Natural killer cell (primary cell): ENCODE data around the gene GALNTL6. TPM values are rescaled to one million over a fixed set of nuclear protein-coding genes. Genes with fewer than 3 reads are reported as not detected.

Source experiments
- ATAC-seq, 3 donors: fragments of 150-1000 bp in 2 of 3; fragments of 200-7000 bp in 1 of 3; cut with Tn5 transposase; 1 replicate in 1 of 3; 2 replicates in 2 of 3; pipeline ENCODE4 v1.10.0; 2021; ENCODE audit warnings: mild to moderate bottlenecking in 2 of 3, moderate library complexity in 2 of 3
- DNase-seq, 2 donors: peaks; one replicate each; pipeline versions ENCODE4 v3.0.0 to v3.0.0-alpha.2; 2013 to 2021; ENCODE audit warnings: mixed read lengths in 1 of 2
- H3K27ac ChIP-seq: one replicate; pipeline ENCODE4 v1.5.1; 2013; ENCODE audit warnings: mild to moderate bottlenecking, low read length
- H3K27me3 ChIP-seq: one replicate; pipeline ENCODE4 v1.6.1; 2013; ENCODE audit warnings: low read length; ENCODE audit not compliant: control insufficient read depth, insufficient read depth
- H3K36me3 ChIP-seq: one replicate; pipeline ENCODE4 v1.6.1; 2013; ENCODE audit warnings: low read length; ENCODE audit not compliant: control insufficient read depth, insufficient read depth
- H3K4me1 ChIP-seq: one replicate; pipeline ENCODE4 v1.6.1; 2013; ENCODE audit warnings: low read length; ENCODE audit not compliant: control insufficient read depth, insufficient read depth
- H3K4me3 ChIP-seq: one replicate; pipeline ENCODE4 v1.5.1; 2013; ENCODE audit warnings: low read length
- H3K9me3 ChIP-seq: one replicate; pipeline ENCODE4 v1.6.1; 2013; ENCODE audit warnings: low read length; ENCODE audit not compliant: control insufficient read depth, insufficient read depth
- H3K27ac Mint-ChIP-seq, 2 donors: one replicate each; pipeline ENCODE4 v1.8.0; 2022; ENCODE audit warnings: mild to moderate bottlenecking in 2 of 2, mixed read lengths in 2 of 2, moderate library complexity in 1 of 2
- H3K27me3 Mint-ChIP-seq, 2 donors: one replicate each; pipeline ENCODE4 v1.8.0; 2022; ENCODE audit warnings: low read depth in 2 of 2, mixed read lengths in 2 of 2
- H3K36me3 Mint-ChIP-seq: one replicate; pipeline ENCODE4 v1.8.0; 2022; ENCODE audit warnings: mixed read lengths
- H3K4me1 Mint-ChIP-seq, 2 donors: one replicate each; pipeline ENCODE4 v1.8.0; 2022; ENCODE audit warnings: mixed read lengths in 2 of 2
- H3K4me3 Mint-ChIP-seq: one replicate; pipeline ENCODE4 v1.8.0; 2022; ENCODE audit warnings: mild to moderate bottlenecking, moderate library complexity, mixed read lengths
- H3K9me3 Mint-ChIP-seq, 2 donors: one replicate each; pipeline ENCODE4 v1.8.0; 2022; ENCODE audit warnings: mixed read lengths in 2 of 2
- WGBS: methylation state at CpG from one replicate; pipeline ENCODE4 v1.1.7; 2013; ENCODE audit warnings: missing lambda C conversion rate; ENCODE audit not compliant: insufficient coverage; 5-methylcytosine and 5-hydroxymethylcytosine counted together
- intact Hi-C: fragments of 100-400 bp; cut with micrococcal nuclease; formaldehyde crosslinking; loops from one replicate; pipeline ENCODE4 v1.14.2; 2022
- total RNA-seq, 4 donors: library from RNA; stranded (reverse); fragments of 120-200 nt in 1 of 4; gene quantifications; one replicate each; pipeline versions ENCODE4 v1.2.3 to v1.2.4, GENCODE V29; 2013 to 2022
- TF ChIP-seq, protein P1 (sequence below): fragments of 200-600 bp; IDR thresholded peaks from one replicate; pipeline ENCODE4 v1.8.0; 2022; ENCODE audit warnings: antibody characterized with exemption

The GALNTL6 gene
- total RNA-seq, 3 donors from 2014 or later (not counting 1 experiment from before 2014, with no cell fraction given), result not detected

DNA sequence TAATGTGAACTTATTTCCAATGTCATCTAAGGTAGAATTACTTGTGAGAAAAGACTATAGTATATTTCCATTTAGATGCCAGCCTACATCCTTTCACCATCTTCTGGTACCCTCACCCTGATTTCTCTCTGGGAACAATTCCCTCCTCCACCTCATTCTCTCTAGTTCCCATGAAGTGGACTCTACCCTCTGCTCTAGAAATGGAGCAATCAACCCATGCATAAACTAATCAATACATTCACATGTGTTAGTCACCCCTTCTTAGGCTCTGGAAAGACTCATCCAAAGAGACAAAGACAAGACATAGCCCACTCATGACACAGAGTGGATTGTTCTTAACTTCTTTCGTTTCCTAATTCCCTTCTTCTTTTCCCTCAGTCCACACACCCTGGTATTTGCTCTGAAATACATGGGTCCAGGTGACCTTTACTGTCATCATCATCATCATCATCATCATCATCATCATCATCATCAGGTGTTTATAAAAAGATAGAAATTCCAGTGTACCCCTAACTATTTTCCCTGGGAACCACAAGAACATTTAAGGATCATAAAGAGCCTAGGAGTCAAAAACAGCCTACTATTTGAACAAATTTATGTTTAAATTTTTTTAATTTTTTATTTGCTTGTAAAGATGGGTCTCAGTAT is 1056.5 kb downstream of the GALNTL6 start:
- no peak overlapping the region for H3K4me3 ChIP-seq
- DNase-seq, result no peak
- 84% methylated on average over 1 of the region's 1 CpG for WGBS
- Mint-ChIP-seq H3K4me3 (no peak overlapping the region), H3K9me3 (peaks cover 3 to 13% of the 10 kb centered on the region in 2 donors), H3K4me1 (no peaks in the 10 kb centered on the region), H3K36me3 (no peaks in the 10 kb centered on the region), H3K27me3 (no peaks in the 10 kb centered on the region), H3K27ac (no peak overlapping the region)
- no peaks in the 10 kb centered on the region for H3K36me3 ChIP-seq
- no peaks in the 10 kb centered on the region for H3K4me1 ChIP-seq
- ATAC-seq, result no peak
- H3K27me3 ChIP-seq, result no peaks in the 10 kb centered on the region
- intact Hi-C loops, result no loop called here
- H3K9me3 ChIP-seq, result no peaks in the 10 kb centered on the region
- no peak overlapping the region for H3K27ac ChIP-seq
- TF ChIP-seq, protein P1, sequence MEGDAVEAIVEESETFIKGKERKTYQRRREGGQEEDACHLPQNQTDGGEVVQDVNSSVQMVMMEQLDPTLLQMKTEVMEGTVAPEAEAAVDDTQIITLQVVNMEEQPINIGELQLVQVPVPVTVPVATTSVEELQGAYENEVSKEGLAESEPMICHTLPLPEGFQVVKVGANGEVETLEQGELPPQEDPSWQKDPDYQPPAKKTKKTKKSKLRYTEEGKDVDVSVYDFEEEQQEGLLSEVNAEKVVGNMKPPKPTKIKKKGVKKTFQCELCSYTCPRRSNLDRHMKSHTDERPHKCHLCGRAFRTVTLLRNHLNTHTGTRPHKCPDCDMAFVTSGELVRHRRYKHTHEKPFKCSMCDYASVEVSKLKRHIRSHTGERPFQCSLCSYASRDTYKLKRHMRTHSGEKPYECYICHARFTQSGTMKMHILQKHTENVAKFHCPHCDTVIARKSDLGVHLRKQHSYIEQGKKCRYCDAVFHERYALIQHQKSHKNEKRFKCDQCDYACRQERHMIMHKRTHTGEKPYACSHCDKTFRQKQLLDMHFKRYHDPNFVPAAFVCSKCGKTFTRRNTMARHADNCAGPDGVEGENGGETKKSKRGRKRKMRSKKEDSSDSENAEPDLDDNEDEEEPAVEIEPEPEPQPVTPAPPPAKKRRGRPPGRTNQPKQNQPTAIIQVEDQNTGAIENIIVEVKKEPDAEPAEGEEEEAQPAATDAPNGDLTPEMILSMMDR, result no peak

DNA sequence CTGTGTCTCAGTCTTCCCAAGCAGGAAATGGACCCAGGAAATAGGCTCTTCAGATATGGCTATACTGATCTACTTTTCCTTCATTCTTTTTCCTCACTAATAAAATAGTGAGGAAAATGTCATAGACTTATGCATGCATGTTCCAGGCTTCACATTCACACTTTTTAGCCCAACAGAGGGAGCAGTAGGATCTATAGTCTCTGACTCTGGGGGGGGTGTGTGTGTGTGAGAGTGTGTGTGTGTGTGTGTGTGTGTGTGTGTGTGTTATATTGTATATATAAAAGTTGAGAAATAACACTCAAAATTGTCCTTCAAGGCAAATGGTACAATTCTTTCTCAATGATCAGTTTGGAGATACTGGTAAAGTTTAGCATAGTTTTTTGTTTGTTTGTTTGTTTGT is 1058.2 kb downstream of the GALNTL6 start:
- intact Hi-C loops, result no loop called here
- no peaks in the 10 kb centered on the region for H3K4me1 ChIP-seq
- H3K4me3 Mint-ChIP-seq, result no peak overlapping the region
- H3K9me3 ChIP-seq, result no peaks in the 10 kb centered on the region
- no peak overlapping the region for H3K4me3 ChIP-seq
- no peaks in the 10 kb centered on the region for H3K27me3 Mint-ChIP-seq
- no peaks in the 10 kb centered on the region for H3K36me3 Mint-ChIP-seq
- DNase-seq (no peak), ATAC-seq (no peak)
- no peaks in the 10 kb centered on the region for H3K36me3 ChIP-seq
- H3K9me3 Mint-ChIP-seq, result peaks cover 0 to 9% of the 10 kb centered on the region in 2 donors
- H3K27me3 ChIP-seq, result no peaks in the 10 kb centered on the region
- H3K27ac ChIP-seq, result no peak overlapping the region
- TF ChIP-seq, protein P1, result no peak
- H3K27ac Mint-ChIP-seq, result no peak overlapping the region
- no peaks in the 10 kb centered on the region for H3K4me1 Mint-ChIP-seq

DNA sequence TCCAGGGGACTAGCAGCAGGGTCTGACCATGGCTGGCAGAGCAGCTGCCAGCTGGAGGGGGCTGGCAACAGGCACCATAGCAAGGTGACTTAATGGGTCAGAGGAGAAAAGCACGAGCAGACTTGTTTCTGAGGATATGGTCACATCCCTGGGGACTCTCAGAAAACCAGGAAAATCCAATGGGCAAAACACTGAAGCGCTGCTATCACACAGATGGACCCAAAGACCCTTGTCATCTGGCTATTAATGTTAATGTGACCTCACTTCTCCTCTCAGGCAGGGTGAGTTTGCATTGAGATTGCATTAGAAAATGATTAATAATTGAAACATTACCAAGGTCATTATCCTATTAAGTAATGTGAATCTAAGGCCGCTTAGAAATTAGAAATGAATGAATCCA is 1061.7 kb downstream of the GALNTL6 start:
- H3K9me3 Mint-ChIP-seq, result peaks cover 5 to 7% of the 10 kb centered on the region in 2 donors
- no peaks in the 10 kb centered on the region for H3K36me3 Mint-ChIP-seq
- no peaks in the 10 kb centered on the region for H3K4me1 Mint-ChIP-seq
- H3K27me3 Mint-ChIP-seq, result no peaks in the 10 kb centered on the region
- Histone ChIP-seq H3K27ac (no peak overlapping the region), H3K27me3 (no peaks in the 10 kb centered on the region), H3K4me1 (no peaks in the 10 kb centered on the region), H3K9me3 (no peaks in the 10 kb centered on the region), H3K36me3 (no peaks in the 10 kb centered on the region), H3K4me3 (no peak overlapping the region)
- ATAC-seq (no peak), DNase-seq (no peak)
- no peak overlapping the region for H3K27ac Mint-ChIP-seq
- TF ChIP-seq, protein P1, result no peak
- H3K4me3 Mint-ChIP-seq, result no peak overlapping the region
- 79% methylated on average over 2 of the region's 3 CpGs for WGBS
- intact Hi-C loops, result no loop called here

DNA sequence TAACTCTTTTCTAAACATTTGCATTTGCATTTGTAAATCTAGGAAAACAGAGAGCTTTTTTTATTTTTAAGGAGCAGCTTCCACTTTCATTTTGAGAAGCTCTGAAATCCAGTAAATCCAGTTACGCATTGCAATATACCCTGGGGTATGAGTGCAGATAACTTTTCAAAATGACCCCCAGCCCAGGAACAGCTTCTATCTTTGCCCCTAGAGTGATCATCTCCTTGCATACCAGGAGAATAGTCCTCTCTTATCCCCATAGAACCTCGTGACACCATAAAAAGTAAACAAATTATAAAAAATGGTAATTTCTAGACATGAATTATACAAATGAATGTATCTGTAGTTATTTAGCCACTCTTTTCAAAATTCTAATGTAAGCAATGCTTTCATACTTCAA is 1063.2 kb downstream of the GALNTL6 start:
- Mint-ChIP-seq H3K9me3 (peaks cover 5 to 7% of the 10 kb centered on the region in 2 donors), H3K4me1 (no peaks in the 10 kb centered on the region), H3K36me3 (no peaks in the 10 kb centered on the region), H3K27me3 (no peaks in the 10 kb centered on the region), H3K4me3 (no peak overlapping the region), H3K27ac (no peak overlapping the region)
- no peak for ATAC-seq
- Histone ChIP-seq H3K36me3 (no peaks in the 10 kb centered on the region), H3K4me3 (no peak overlapping the region), H3K9me3 (no peaks in the 10 kb centered on the region), H3K4me1 (no peaks in the 10 kb centered on the region), H3K27ac (no peak overlapping the region), H3K27me3 (no peaks in the 10 kb centered on the region)
- intact Hi-C loops, result no loop called here
- TF ChIP-seq, protein P1, result no peak
- 0% methylated on average over 1 of the region's 2 CpGs for WGBS
- DNase-seq, result no peak
